Measurements from ENCODE around the gene POLR2B.
"Not testable (repeated sequence)": the region's sequence is repeated elsewhere in the genome, so short reads cannot be mapped to it uniquely, and the experiment has no call there.

POLR2B gene

GRCh38 chr4:56978750-56979303 lies at the start of gene POLR2B:
POLR2B (plus strand) TSS chr4:56978896; CDS start chr4:56978986, 90 bp downstream.
- no peak for FAIRE-seq

GRCh38 chr4:56930638-56931037 lies 48.1 kb upstream of the POLR2B start:
- FAIRE-seq: no peak

DNA sequence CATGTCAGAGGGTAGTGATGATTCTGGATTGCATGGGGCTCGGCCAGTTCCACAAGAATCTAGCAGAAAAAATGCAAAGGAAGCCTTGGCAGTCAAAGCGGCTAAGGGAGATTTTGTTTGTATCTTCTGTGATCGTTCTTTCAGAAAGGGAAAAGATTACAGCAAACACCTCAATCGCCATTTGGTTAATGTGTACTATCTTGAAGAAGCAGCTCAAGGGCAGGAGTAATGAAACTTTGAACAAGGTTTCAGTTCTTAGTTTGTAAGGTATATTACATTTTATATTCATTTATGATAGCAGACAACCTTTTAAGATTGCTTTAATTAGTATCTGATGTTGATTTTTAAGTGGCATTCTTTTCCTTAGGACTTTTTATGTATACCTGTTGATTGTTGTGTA lies 46.8 kb upstream of the POLR2B start:
- no peak for FAIRE-seq

- no peak for FAIRE-seq
Observed at GRCh38 chr4:56937262-56937661, 41.4 kb upstream of the POLR2B start.

DNA sequence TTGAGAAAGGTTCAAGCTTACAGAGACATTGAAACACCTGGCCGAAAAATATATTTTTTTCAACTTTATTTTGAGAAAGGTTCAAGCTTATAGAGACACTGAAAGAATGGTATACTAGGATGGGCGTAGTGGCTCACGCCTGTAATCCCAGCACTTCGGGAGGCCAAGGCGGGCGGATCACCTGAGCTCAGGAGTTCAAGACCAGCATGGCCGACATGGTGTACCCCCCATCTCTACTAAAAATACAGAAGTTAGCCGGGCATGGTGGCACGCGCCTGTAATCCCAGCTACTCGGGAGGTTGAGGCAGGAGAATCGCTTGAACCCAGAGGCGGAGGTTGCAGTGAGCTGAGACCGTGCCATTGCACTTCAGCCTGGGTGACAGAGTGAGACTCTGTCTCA lies 38.9 kb upstream of the POLR2B start:
- FAIRE-seq: not testable (repeated sequence)

GRCh38 chr4:56940403-56940802 lies 38.3 kb upstream of the POLR2B start:
- FAIRE-seq: no peak

GRCh38 chr4:56940971-56941370 lies 37.7 kb upstream of the POLR2B start:
- no peak for FAIRE-seq

DNA sequence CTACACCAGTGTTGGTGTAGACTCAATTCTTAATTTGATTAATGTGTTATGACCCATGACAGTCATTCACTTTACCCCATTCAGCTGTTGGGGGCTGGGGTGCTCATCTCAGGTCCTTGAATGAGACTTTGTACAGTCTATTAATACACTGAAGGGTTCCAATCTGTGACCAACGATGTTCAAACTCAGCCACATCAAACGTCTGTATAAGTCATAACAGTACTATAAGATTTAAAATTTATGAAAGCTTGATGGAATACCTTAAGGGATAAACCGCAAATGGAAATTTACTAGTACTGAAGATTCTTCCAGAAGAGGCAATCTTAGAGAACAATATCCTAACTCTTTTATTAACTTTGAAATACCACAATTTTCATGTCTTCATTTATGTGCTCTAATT lies 37.3 kb upstream of the POLR2B start:
- no peak for FAIRE-seq

- no peak for FAIRE-seq
Observed at GRCh38 chr4:56953680-56954520, 24.8 kb upstream of the POLR2B start.

DNA sequence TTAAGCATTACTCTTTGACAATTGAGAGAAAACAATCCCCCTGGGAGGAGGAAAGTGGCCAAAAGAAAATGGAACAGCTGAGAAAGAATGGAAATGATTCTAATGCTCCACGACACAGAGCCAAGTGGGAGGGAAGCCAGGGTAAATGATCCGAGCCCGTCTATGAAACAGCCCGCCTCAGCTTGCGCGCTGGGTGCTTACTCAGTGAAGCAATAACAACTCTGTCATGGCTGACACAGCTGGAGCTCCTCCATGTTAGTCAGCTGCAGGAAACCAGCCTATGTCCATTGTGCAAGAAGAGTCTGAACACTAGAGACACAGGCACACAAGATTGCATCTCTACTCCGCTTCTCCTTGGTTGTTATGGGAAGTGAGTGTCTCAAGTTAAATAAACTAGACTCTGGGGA lies 20.6 kb upstream of the POLR2B start:
- peak; percentile 49 for FAIRE-seq

DNA sequence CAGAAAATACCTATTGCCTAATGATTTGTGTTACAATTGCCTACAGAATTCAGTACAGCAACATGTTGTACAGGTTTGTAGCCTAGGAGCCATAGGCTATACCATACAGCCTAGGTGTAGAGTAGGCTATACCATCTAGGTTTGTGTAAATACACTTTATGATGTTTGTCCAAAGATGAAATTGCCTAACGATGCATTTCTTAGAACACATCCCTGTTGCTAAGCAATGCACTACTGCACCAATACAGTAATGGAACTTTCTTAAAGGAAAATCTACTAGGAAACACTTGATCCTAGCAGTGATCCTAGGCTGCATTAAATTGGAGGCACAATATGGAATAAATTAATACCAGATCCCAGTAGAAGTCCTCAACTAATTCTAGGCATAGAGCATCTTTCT lies 19.6 kb upstream of the POLR2B start:
- FAIRE-seq: no peak

GRCh38 chr4:56961107-56961500 lies 17.6 kb upstream of the POLR2B start:
- no peak for FAIRE-seq

- FAIRE-seq: no peak
Observed at GRCh38 chr4:56971383-56971782, 7.3 kb upstream of the POLR2B start.

- no peak for FAIRE-seq
Observed at GRCh38 chr4:56972389-56972788, 6.3 kb upstream of the POLR2B start.

GRCh38 chr4:56972809-56973208 lies 5.9 kb upstream of the POLR2B start:
- no peak for FAIRE-seq

DNA sequence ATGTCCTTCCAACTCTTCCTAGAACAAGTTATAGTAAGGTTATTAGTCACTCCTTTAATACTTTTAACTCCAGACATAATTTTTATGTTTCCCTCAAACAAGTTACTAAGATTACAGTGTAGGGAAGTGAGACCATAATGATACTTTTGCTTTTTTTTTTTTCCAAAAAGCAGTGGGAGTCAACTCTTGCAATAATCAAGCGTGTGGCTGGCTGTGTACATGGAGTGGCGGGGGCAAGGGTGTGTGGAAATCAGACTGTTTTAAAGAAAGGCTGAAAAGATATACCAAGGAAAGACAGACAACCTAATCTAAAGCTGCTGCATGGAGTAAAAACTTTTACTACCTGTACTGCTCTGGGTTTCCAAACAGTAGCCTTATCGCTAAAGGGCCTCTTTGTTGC lies 5.4 kb upstream of the POLR2B start:
- FAIRE-seq: no peak

GRCh38 chr4:56976283-56976836 lies 2.3 kb upstream of the POLR2B start:
- no peak for FAIRE-seq

- FAIRE-seq: no peak
Observed at GRCh38 chr4:56976837-56977320, 1.8 kb upstream of the POLR2B start.

GRCh38 chr4:56977321-56978012 lies 1.2 kb upstream of the POLR2B start, which contains the start of gene NOA1:
NOA1 (minus strand) TSS chr4:56977606; CDS start chr4:56977585, 21 bp downstream.
- peak; percentile 30 for FAIRE-seq

- no peak for FAIRE-seq
Observed at GRCh38 chr4:56979421-56980072, 851 bp downstream of the POLR2B start.

GRCh38 chr4:56981795-56982201 lies 3.1 kb downstream of the POLR2B start:
- no peak for FAIRE-seq

DNA sequence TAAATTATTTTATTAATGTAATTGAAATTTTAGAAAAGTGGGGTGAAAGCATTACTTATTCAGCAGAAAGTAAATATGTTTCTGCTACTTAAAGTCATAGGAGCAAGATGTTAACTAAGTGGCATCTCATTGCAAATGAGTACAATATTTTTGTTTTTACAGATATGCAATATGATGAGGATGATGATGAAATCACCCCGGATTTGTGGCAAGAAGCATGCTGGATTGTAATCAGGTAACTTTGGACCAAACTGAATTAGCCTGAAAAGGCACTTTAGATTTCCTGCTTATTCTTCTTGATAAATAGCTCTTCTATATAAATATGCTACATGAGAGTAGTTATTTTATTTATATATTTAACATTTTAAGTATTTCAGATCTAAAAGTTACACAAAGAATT lies 7.5 kb downstream of the POLR2B start:
- no peak for FAIRE-seq

DNA sequence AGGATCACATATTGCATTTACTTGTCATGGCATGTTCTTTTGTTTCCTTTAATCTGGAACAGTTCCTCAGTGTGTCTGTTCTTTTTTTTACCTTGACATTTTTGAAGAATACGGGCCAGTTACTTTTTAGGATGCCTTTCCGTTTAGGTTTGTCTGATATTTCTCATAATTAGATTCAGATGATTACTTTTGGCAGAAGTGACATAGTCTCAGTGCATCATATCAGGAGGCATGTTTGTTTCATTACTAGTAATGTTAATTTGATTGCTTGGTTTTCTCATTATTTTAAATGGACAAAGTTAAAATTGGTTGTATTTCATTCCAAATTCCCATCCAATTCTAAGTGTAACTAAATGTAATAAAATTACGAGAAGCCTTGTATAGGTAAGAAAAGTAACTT lies 8.3 kb downstream of the POLR2B start:
- no peak for FAIRE-seq

All from islet of Langerhans (tissue), 1 donor.